Kidney (tissue), 22 donors: ENCODE data around the gene TENT5D. TPM values are rescaled to one million over a fixed set of nuclear protein-coding genes. Genes with fewer than 3 reads are reported as not detected.
"Not testable (repeated sequence)": the region's sequence is repeated elsewhere in the genome, so short reads cannot be mapped to it uniquely, and the experiment has no call there.

Source experiments
- DNase-seq, 5 donors: peaks; one replicate each; pipeline ENCODE4 v3.0.0-alpha.2; 2013 to 2020
- FAIRE-seq: peaks from 2 replicates; lab custom pipeline; 2012; peaks lifted over from hg19 to GRCh38; lab: Jason Lieb, UNC
- H3K27ac ChIP-seq, 2 donors: one replicate each; pipeline ENCODE4 v1.7.0; 2013; ENCODE audit warnings: low read depth in 2 of 2, low read length in 2 of 2, inconsistent platforms in 1 of 2
- H3K27me3 ChIP-seq: one replicate; pipeline ENCODE4 v1.7.1; 2013; ENCODE audit warnings: low read length, inconsistent platforms; ENCODE audit not compliant: control insufficient read depth, insufficient read depth
- H3K36me3 ChIP-seq, 3 donors: one replicate each; pipeline versions ENCODE4 v1.7.0 to v1.7.1; 2013; ENCODE audit warnings: low read length in 3 of 3, control low read depth in 1 of 3, inconsistent platforms in 1 of 3; ENCODE audit not compliant: insufficient read depth in 3 of 3, control insufficient read depth in 2 of 3
- H3K4me1 ChIP-seq, 3 donors: one replicate each; pipeline versions ENCODE4 v1.7.0 to v1.7.1; 2013; ENCODE audit warnings: low read length in 3 of 3, inconsistent platforms in 1 of 3, low read depth in 1 of 3; ENCODE audit not compliant: control insufficient read depth in 2 of 3, insufficient read depth in 2 of 3
- H3K4me3 ChIP-seq, 3 donors: one replicate each; pipeline versions ENCODE4 v1.7.0 to v1.8.1; 2013; ENCODE audit warnings: low read length in 3 of 3, control low read depth in 1 of 3, inconsistent platforms in 1 of 3
- H3K9ac ChIP-seq, 3 donors: one replicate each; pipeline versions ENCODE4 v1.7.0 to v1.7.1; 2013; ENCODE audit warnings: low read length in 3 of 3, control low read depth in 1 of 3, inconsistent platforms in 1 of 3
- H3K9me3 ChIP-seq, 3 donors: one replicate each; pipeline versions ENCODE4 v1.7.0 to v1.7.1; 2013; ENCODE audit warnings: low read length in 3 of 3, control low read depth in 1 of 3, inconsistent platforms in 1 of 3; ENCODE audit not compliant: control insufficient read depth in 2 of 3, insufficient read depth in 1 of 3
- CTCF ChIP-seq: IDR thresholded peaks from 3 replicates; pipeline ENCODE4 v1.5.1; 2012; ENCODE audit warnings: mild to moderate bottlenecking, moderate library complexity, borderline replicate concordance; ENCODE audit not compliant: insufficient read depth; ENCODE audit errors: extremely low read depth
- intact Hi-C: fragments of 100-400 bp; cut with DNase I; formaldehyde crosslinking; loops from one replicate; pipeline ENCODE4 v1.11.1; 2022
- long read RNA-seq, 10 donors: library from polyadenylated mRNA in 1 of 10; unstranded in 1 of 10; transcript quantifications; one replicate each; pipeline ENCODE4 v2.0.0 and lab custom pipeline, GENCODE V29; 2021 to 2026
- polyA plus RNA-seq: library from polyadenylated mRNA; stranded (reverse); fragments of 350-450 nt; fragmentation: Illumina TruSeq; extraction: RNeasy Lipid Tissue Mini Kit (QIAGEN cat#74804); gene quantifications from one replicate; pipeline ENCODE4 v1.2.3, GENCODE V29; 2014; ENCODE audit warnings: low read depth, low replicate concordance; ENCODE audit not compliant: insufficient read depth
- total RNA-seq: library from RNA; stranded (reverse); fragmentation: NEBNext Ultra II Directional; extraction: Animal tissue kit (Norgen Biotek cat#: 25700); gene quantifications from one replicate; pipeline ENCODE4 v1.2.1, GENCODE V29; 2021
- donor health status: control.
- donor health status: control.
- donor health status: control.
- donor health status: control.
- donor health status: control.
- donor health status: DM: yes; HTN: yes; CAD: no.
- donor health status: Normal renal cell carcinoma (clear cell type).

TENT5D gene
- total RNA-seq (0.13 TPM), polyA plus RNA-seq (not detected)
- long read RNA-seq, donor 1 = 0 reads
- long read RNA-seq, donor 2 = 0 reads
- long read RNA-seq, donor 3 = 0 reads
- long read RNA-seq, donor 4 = 0 reads
- long read RNA-seq, donor 5 = 0 reads
- long read RNA-seq, donor 6 = 0 reads
- long read RNA-seq, donor 7 = 0 reads
- long read RNA-seq, donor 8 = 0 reads
- long read RNA-seq, donor 9 = 0 reads
- long read RNA-seq, donor 10 = 0 reads

- intact Hi-C loops = no loop called here
- Histone ChIP-seq H3K4me3 (no peak within 1 kb of the TSS), H3K27me3 (no peaks in the 10 kb centered on the region), H3K4me1 (no peaks in the 10 kb centered on the region), H3K9me3 (no peaks in the 10 kb centered on the region), H3K27ac (no peak within 1 kb of the TSS), H3K36me3 (no peaks in the 10 kb centered on the region), H3K9ac (no peak within 1 kb of the TSS)
- FAIRE-seq (no peak), DNase-seq (no peak)
- no peak for TF ChIP-seq CTCF
Measured at GRCh38 chrX:80420147-80420546, at the start of gene TENT5D. Gene TENT5D, plus strand, starts transcription at chrX:80420447. Its CDS starts 22,093 bp downstream, at chrX:80442540.

DNA sequence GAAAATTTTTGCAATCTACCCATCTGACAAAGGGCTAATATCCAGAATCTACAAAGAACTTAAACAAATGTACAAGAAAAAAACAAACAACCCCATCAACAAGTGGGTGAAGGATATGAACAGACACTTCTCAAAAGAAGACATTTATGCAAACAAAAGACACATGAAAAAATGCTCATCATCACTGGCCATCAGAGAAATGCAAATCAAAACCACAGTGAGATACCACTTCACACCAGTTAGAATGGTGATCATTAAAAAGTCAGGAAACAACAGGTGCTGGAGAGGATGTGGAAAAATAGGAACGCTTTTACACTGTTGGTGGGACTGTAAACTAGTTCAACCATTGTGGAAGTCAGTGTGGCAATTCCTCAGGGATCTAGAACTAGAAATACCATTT, 34.6 kb upstream of the TENT5D start:
- H3K4me1 ChIP-seq, H3K9ac ChIP-seq, DNase-seq, FAIRE-seq, H3K27ac ChIP-seq, H3K4me3 ChIP-seq, H3K27me3 ChIP-seq, intact Hi-C loops, H3K9me3 ChIP-seq, H3K36me3 ChIP-seq: not testable (repeated sequence)

GRCh38 chrX:80388206-80388605, 32.0 kb upstream of the TENT5D start:
- H3K27ac ChIP-seq = no peak overlapping the region
- H3K4me1 ChIP-seq = no peaks in the 10 kb centered on the region
- H3K9me3 ChIP-seq = no peaks in the 10 kb centered on the region
- no peaks in the 10 kb centered on the region for H3K27me3 ChIP-seq
- DNase-seq (no peak), FAIRE-seq (no peak)
- no peak overlapping the region for H3K9ac ChIP-seq
- intact Hi-C loops = no loop called here
- no peak overlapping the region for H3K4me3 ChIP-seq
- no peak for TF ChIP-seq CTCF
- no peaks in the 10 kb centered on the region for H3K36me3 ChIP-seq

DNA sequence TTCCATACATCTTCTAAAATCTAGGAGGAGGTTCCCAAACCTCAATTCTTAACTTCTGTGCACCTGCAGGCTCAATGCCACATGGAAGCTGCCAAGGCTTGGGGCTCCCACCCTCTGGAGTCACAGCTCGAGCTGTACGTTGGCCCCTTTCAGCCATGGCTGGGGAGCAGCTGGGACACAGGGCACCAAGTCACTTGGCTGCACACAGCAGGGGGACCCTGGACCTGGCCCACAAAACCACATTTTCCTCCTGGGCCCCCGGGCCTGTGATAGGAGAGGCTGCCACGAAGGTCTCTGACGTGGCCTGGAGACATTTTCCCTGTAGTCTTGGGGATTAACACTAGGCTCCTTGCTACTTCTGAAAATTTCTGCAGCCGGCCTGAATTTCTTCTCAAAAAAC, 8.2 kb upstream of the TENT5D start:
- Histone ChIP-seq H3K9me3 (no peaks in the 10 kb centered on the region), H3K27ac (no peak overlapping the region), H3K4me3 (no peak overlapping the region), H3K9ac (no peak overlapping the region), H3K4me1 (no peaks in the 10 kb centered on the region), H3K27me3 (no peaks in the 10 kb centered on the region), H3K36me3 (no peaks in the 10 kb centered on the region)
- DNase-seq (no peak), FAIRE-seq (no peak)
- TF ChIP-seq CTCF = no peak
- intact Hi-C loops = no loop called here
